Measurements from ENCODE around the gene DNAJC17. TPM values are rescaled to one million over a fixed set of nuclear protein-coding genes. Genes with fewer than 3 reads are reported as not detected.

Gene DNAJC17
- total RNA-seq, 1 donor from 2014 or later: 54.3 TPM

Other genes with a start within 250 kb of the DNAJC17 start
- 29.9 and 33.5 TPM in 2 replicates for gene CCDC32, start 242.4 kb downstream of the DNAJC17 start, total RNA-seq
- gene RPUSD2, start 238.2 kb downstream of the DNAJC17 start, total RNA-seq: 19.3 and 20.5 TPM in 2 replicates
- gene KNL1, start 213.2 kb downstream of the DNAJC17 start, total RNA-seq: 25.3 and 25.6 TPM in 2 replicates
- gene RAD51, start 112.3 kb downstream of the DNAJC17 start, total RNA-seq: 67.5 and 70.3 TPM in 2 replicates
- gene RMDN3, start 52.2 kb downstream of the DNAJC17 start, total RNA-seq: 36.1 and 38.9 TPM in 2 replicates
- 34.7 and 37.2 TPM in 2 replicates for gene GCHFR, start 43.4 kb downstream of the DNAJC17 start, total RNA-seq
- 0.43 and 0.51 TPM in 2 replicates for gene C15orf62, start 37.5 kb downstream of the DNAJC17 start, total RNA-seq
- gene ZFYVE19, start 384 bp downstream of the DNAJC17 start, total RNA-seq: 35.6 and 37.6 TPM in 2 replicates
- gene PPP1R14D, start 21.2 kb upstream of the DNAJC17 start, total RNA-seq: not detected in 2 replicates
- gene SPINT1, start 36.6 kb upstream of the DNAJC17 start, total RNA-seq: 11.3 and 12.9 TPM in 2 replicates
- gene RHOV, start 66.8 kb upstream of the DNAJC17 start, total RNA-seq: 1.0 and 1.5 TPM in 2 replicates
- gene VPS18, start 87.0 kb upstream of the DNAJC17 start, total RNA-seq: 11.2 and 11.3 TPM in 2 replicates
- 0.33 TPM in 1 of 2 replicates, not detected in the other for gene DLL4, start 121.9 kb upstream of the DNAJC17 start, total RNA-seq
- gene CHAC1, start 146.0 kb upstream of the DNAJC17 start, total RNA-seq: 8.4 and 9.8 TPM in 2 replicates

All from activated CD4-positive, alpha-beta T cell treated with anti-CD3 and anti-CD28 coated beads, Interleukin-2, amount 10 ng/mL, durations not matched to agents 24 days and 14 days (primary cell).